Parathyroid adenoma (tissue), 2 donors: ENCODE data around the gene NCOA7.
"Not testable (repeated sequence)": the region's sequence is repeated elsewhere in the genome, so short reads cannot be mapped to it uniquely, and the experiment has no call there.

Source experiments
- H2AFZ ChIP-seq: fragments of 300-600 bp; sonication (generic); one replicate; pipeline ENCODE4 v1.7.0; 2017; ENCODE audit warnings: antibody characterized with exemption, mild to moderate bottlenecking
- H3K27ac ChIP-seq: fragments of 300-600 bp; sonication (generic); one replicate; pipeline ENCODE4 v1.7.0; 2017
- H3K27me3 ChIP-seq: fragments of 300-600 bp; sonication (generic); one replicate; pipeline ENCODE4 v1.7.0; 2017; ENCODE audit warnings: low read length; ENCODE audit not compliant: control insufficient read depth, insufficient read depth
- H3K36me3 ChIP-seq: fragments of 300-600 bp; sonication (generic); one replicate; pipeline ENCODE4 v1.7.0; 2017; ENCODE audit warnings: low read length; ENCODE audit not compliant: control insufficient read depth, insufficient read depth
- H3K4me1 ChIP-seq: fragments of 300-600 bp; sonication (generic); one replicate; pipeline ENCODE4 v1.7.0; 2017; ENCODE audit warnings: control low read depth
- H3K4me2 ChIP-seq: fragments of 300-600 bp; sonication (generic); one replicate; pipeline ENCODE4 v1.7.0; 2017; ENCODE audit warnings: low read length
- H3K4me3 ChIP-seq: fragments of 300-600 bp; sonication (generic); one replicate; pipeline ENCODE4 v1.7.0; 2017; ENCODE audit warnings: low read depth, low read length
- H3K79me2 ChIP-seq: fragments of 300-600 bp; sonication (generic); one replicate; pipeline ENCODE4 v1.7.0; 2017; ENCODE audit warnings: control low read depth
- H3K9ac ChIP-seq: fragments of 300-600 bp; sonication (generic); one replicate; pipeline ENCODE4 v1.7.0; 2017; ENCODE audit warnings: mild to moderate bottlenecking
- H3K9me3 ChIP-seq: fragments of 300-600 bp; sonication (generic); one replicate; pipeline ENCODE4 v1.7.0; 2017; ENCODE audit warnings: low read length; ENCODE audit not compliant: control insufficient read depth
- TF ChIP-seq, protein P1 (sequence below): fragments of 300-600 bp; sonication (generic); IDR thresholded peaks from one replicate; pipeline ENCODE4 v1.7.0; 2017; ENCODE audit warnings: antibody characterized with exemption, mild to moderate bottlenecking
- donor health status: primary hyperparathyroidism.

The NCOA7 gene

DNA sequence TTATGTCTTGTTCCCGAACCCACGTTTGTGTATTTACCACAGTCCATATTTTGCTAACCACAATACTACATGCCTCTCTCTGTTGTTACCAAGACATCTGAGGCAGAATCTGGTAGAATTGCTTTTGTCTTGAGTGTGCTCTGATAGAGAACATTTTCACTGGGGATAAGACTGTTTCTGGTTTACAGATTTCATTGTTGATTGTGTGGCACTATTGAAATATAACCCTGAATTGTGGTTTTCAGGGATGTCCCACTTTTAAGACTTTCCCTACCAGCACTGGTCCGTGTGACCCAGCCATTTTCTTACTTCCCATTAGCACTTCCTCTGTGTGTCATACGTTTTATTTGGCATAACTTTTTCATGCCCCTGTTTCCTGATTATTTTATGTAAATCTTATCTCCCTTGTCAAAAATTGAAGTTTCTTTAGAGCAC, 12.2 kb downstream of the NCOA7 start:
- H3K27ac ChIP-seq: no peak overlapping the region
- H3K4me2 ChIP-seq: no peak overlapping the region
- H3K36me3 ChIP-seq: no peaks in the 10 kb centered on the region
- H3K4me3 ChIP-seq: no peak overlapping the region
- H3K9ac ChIP-seq: no peak overlapping the region
- no peaks in the 10 kb centered on the region for H3K27me3 ChIP-seq
- H2AFZ ChIP-seq: no peak overlapping the region
- H3K9me3 ChIP-seq: no peaks in the 10 kb centered on the region
- H3K79me2 ChIP-seq: peaks cover 6% of the 10 kb centered on the region
- TF ChIP-seq, protein P1, sequence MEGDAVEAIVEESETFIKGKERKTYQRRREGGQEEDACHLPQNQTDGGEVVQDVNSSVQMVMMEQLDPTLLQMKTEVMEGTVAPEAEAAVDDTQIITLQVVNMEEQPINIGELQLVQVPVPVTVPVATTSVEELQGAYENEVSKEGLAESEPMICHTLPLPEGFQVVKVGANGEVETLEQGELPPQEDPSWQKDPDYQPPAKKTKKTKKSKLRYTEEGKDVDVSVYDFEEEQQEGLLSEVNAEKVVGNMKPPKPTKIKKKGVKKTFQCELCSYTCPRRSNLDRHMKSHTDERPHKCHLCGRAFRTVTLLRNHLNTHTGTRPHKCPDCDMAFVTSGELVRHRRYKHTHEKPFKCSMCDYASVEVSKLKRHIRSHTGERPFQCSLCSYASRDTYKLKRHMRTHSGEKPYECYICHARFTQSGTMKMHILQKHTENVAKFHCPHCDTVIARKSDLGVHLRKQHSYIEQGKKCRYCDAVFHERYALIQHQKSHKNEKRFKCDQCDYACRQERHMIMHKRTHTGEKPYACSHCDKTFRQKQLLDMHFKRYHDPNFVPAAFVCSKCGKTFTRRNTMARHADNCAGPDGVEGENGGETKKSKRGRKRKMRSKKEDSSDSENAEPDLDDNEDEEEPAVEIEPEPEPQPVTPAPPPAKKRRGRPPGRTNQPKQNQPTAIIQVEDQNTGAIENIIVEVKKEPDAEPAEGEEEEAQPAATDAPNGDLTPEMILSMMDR: no peak
- H3K4me1 ChIP-seq: no peaks in the 10 kb centered on the region

DNA sequence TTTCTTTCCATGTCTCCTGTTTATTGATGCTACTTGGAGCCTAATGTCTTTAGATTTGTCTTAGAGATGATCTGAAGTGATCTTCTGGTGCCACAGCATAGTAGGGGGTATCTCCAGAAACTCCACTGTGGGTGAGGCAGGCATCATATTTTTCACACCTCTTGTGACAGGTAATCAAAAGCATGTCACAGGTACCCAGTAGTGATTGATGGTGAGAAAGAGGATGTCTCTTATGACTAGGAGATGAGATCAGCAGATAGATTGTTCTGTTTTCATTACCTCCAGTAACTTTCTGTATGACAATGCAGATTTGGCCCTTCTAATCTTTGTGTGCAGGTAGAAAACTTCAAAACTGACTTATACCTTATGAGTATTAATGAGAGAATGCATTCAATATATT, 13.5 kb downstream of the NCOA7 start:
- Histone ChIP-seq H3K4me3 (no peak overlapping the region), H3K4me1 (no peaks in the 10 kb centered on the region), H3K79me2 (peaks cover 13% of the 10 kb centered on the region), H3K4me2 (no peak overlapping the region), H2AFZ (no peak overlapping the region), H3K27me3 (no peaks in the 10 kb centered on the region), H3K27ac (no peak overlapping the region), H3K9me3 (no peaks in the 10 kb centered on the region), H3K9ac (no peak overlapping the region), H3K36me3 (no peaks in the 10 kb centered on the region)
- TF ChIP-seq, protein P1: no peak

DNA sequence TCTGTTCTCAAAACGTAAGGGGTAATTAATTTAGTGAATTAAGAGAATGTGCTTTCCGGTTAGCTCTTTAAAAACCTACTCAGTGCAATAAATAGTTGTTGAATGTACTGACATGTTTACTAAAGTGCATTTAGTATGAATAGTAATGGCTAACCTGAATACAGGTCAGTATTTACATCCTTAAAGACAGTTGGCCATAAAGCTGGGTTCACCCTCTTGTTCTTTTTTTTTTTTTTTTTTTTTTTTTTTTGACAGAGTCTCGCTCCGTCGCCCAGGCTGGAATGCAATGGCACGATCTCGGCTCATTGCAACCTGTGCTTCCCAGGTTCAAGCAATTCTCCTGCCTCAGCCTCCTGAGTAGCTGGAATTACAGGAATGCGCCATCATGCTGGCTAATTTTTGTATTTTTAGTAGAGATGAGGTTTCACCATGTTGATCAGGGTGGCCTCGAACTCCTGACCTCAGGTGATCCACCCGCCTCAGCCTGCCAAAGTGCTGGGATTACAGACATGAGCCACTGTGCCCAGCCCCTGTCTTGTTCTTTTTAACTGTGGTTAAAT, 14.2 kb downstream of the NCOA7 start:
- H3K4me1 ChIP-seq, H3K4me3 ChIP-seq, H3K27ac ChIP-seq: not testable (repeated sequence)

DNA sequence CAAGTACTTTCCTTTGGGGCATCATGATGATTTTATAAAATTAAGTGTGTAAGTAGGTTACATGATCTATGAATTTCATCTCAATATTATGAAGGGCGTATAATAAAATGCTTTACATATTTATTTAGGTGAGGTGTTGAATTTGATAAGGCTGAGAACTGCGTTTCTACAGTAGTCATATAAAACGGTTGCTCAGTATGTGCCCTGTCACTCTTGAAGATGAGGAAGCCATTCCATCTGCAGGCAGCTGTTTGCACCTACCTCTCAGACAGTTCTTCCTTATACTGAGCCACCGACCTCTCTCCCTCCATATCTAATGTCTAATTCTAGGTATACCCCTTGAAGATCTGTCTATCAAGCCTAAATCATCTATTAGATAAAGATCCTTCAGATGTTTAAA, 16.1 kb downstream of the NCOA7 start:
- Histone ChIP-seq H3K27me3 (no peaks in the 10 kb centered on the region), H2AFZ (no peak overlapping the region), H3K9ac (no peak overlapping the region), H3K4me3 (no peak overlapping the region), H3K27ac (no peak overlapping the region), H3K4me2 (no peak overlapping the region), H3K9me3 (no peaks in the 10 kb centered on the region), H3K36me3 (no peaks in the 10 kb centered on the region), H3K4me1 (no peaks in the 10 kb centered on the region), H3K79me2 (peaks cover 20% of the 10 kb centered on the region)
- TF ChIP-seq, protein P1: no peak

More for the DNA sequence above, 14.2 kb downstream of the NCOA7 start:
- H3K4me2 ChIP-seq, H3K36me3 ChIP-seq, H3K27me3 ChIP-seq, H3K9me3 ChIP-seq, H2AFZ ChIP-seq, H3K9ac ChIP-seq: not testable (repeated sequence)
- H3K79me2 ChIP-seq: peaks cover 16% of the 10 kb centered on the region

DNA sequence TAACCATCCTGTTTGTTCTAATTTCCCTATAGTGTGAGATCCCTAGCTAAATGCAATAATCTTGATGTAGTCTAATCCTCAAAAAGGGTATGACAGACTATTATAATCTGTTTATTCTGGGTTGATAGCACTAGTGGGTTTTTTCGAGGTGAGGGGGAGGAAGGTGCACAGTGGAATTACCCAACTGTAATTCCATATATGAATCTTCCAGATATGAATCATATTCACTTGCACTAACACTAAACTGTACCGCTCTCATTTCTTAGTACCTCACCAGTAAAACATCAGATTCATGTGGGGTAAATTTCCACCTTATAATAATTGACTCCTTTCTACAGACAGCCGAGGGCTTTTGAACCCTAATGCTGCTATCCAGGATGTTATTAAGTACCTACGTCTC, 16.5 kb downstream of the NCOA7 start:
- no peaks in the 10 kb centered on the region for H3K27me3 ChIP-seq
- H3K4me1 ChIP-seq: no peaks in the 10 kb centered on the region
- no peak overlapping the region for H2AFZ ChIP-seq
- no peak overlapping the region for H3K4me3 ChIP-seq
- H3K9me3 ChIP-seq: no peaks in the 10 kb centered on the region
- no peak overlapping the region for H3K27ac ChIP-seq
- H3K36me3 ChIP-seq: no peaks in the 10 kb centered on the region
- TF ChIP-seq, protein P1: no peak
- no peak overlapping the region for H3K9ac ChIP-seq
- H3K79me2 ChIP-seq: peaks cover 20% of the 10 kb centered on the region
- H3K4me2 ChIP-seq: no peak overlapping the region
